H9 (cell line): ENCODE data around the gene SRL. TPM values are rescaled to one million over a fixed set of nuclear protein-coding genes. Genes with fewer than 3 reads are reported as not detected.

Experiments used
- DNase-seq: peaks from one replicate; pipeline ENCODE4 v3.0.0-alpha.2; 2017
- H2AFZ ChIP-seq: one replicate; pipeline ENCODE4 v1.6.1; 2013; ENCODE audit warnings: mild to moderate bottlenecking, low read length, control low read depth, moderate library complexity
- H2AK5ac ChIP-seq: 2 replicates; pipeline ENCODE4 v1.6.1; 2013; ENCODE audit warnings: low read length, control low read depth, mixed read lengths; ENCODE audit not compliant: insufficient read length
- H2BK120ac ChIP-seq: one replicate; pipeline ENCODE4 v1.6.1; 2013; ENCODE audit warnings: low read depth, mild to moderate bottlenecking, low read length, control low read depth, inconsistent platforms; ENCODE audit not compliant: poor library complexity, severe bottlenecking
- H2BK12ac ChIP-seq: 2 replicates; pipeline ENCODE4 v1.6.1; 2013; ENCODE audit warnings: low read length, control low read depth, mixed read lengths, low read depth; ENCODE audit not compliant: insufficient read length
- H2BK15ac ChIP-seq: 2 replicates; pipeline ENCODE4 v1.6.1; 2013; ENCODE audit warnings: low read depth, low read length, control low read depth
- H2BK20ac ChIP-seq: one replicate; pipeline ENCODE4 v1.6.1; 2013; ENCODE audit warnings: low read depth, mild to moderate bottlenecking, low read length, control low read depth, inconsistent platforms; ENCODE audit not compliant: poor library complexity, severe bottlenecking
- H2BK5ac ChIP-seq: 2 replicates; pipeline ENCODE4 v1.6.1; 2013; ENCODE audit warnings: low read length, control low read depth, mixed read lengths; ENCODE audit not compliant: insufficient read length
- H3K14ac ChIP-seq: 2 replicates; pipeline ENCODE4 v1.6.1; 2013; ENCODE audit warnings: low read length, control low read depth; ENCODE audit not compliant: insufficient read depth
- H3K18ac ChIP-seq: 2 replicates; pipeline ENCODE4 v1.6.1; 2013; ENCODE audit warnings: low read depth, mild to moderate bottlenecking, mixed read lengths, low read length, control low read depth; ENCODE audit not compliant: insufficient read length
- H3K23ac ChIP-seq: 2 replicates; pipeline ENCODE4 v1.6.1; 2013; ENCODE audit warnings: low read length, control low read depth, mixed read lengths, low read depth; ENCODE audit not compliant: insufficient read length
- H3K23me2 ChIP-seq: 2 replicates; pipeline ENCODE4 v1.6.1; 2013; ENCODE audit warnings: low read depth, mild to moderate bottlenecking, mixed read lengths, low read length, control low read depth; ENCODE audit not compliant: insufficient read length, poor library complexity, severe bottlenecking
- H3K27ac ChIP-seq: 2 replicates; pipeline ENCODE4 v1.5.1; 2013; ENCODE audit warnings: low read length, control low read depth, mixed read lengths, low read depth; ENCODE audit not compliant: insufficient read length
- H3K27me3 ChIP-seq: 2 replicates; pipeline ENCODE4 v1.6.1; 2013; ENCODE audit warnings: low read length, control low read depth, inconsistent platforms; ENCODE audit not compliant: insufficient read depth
- H3K4ac ChIP-seq: 2 replicates; pipeline ENCODE4 v1.6.1; 2013; ENCODE audit warnings: low read depth, mild to moderate bottlenecking, control low read depth, inconsistent platforms, low read length, moderate library complexity
- H3K4me1 ChIP-seq: 2 replicates; pipeline ENCODE4 v1.6.1; 2013; ENCODE audit warnings: low read length, control low read depth, inconsistent platforms; ENCODE audit not compliant: insufficient read depth
- H3K4me2 ChIP-seq: 2 replicates; pipeline ENCODE4 v1.6.1; 2013; ENCODE audit warnings: low read length, control low read depth, mixed read lengths; ENCODE audit not compliant: insufficient read length, insufficient read depth
- H3K56ac ChIP-seq: 2 replicates; pipeline ENCODE4 v1.6.1; 2013; ENCODE audit warnings: low read depth, mild to moderate bottlenecking, mixed read lengths, low read length, control low read depth; ENCODE audit not compliant: insufficient read length
- H3K79me1 ChIP-seq: 2 replicates; pipeline ENCODE4 v1.6.1; 2013; ENCODE audit warnings: low read depth, mild to moderate bottlenecking, moderate library complexity, low read length, control low read depth, inconsistent platforms; ENCODE audit not compliant: insufficient read depth, poor library complexity, severe bottlenecking
- H3K79me2 ChIP-seq: 2 replicates; pipeline ENCODE4 v1.6.1; 2013; ENCODE audit warnings: low read length, control low read depth, inconsistent platforms; ENCODE audit not compliant: insufficient read depth
- H3K9ac ChIP-seq: 2 replicates; pipeline ENCODE4 v1.6.1; 2013; ENCODE audit warnings: low read length, control low read depth, mixed read lengths; ENCODE audit not compliant: insufficient read length; ENCODE audit errors: extremely low read depth
- H3K9me3 ChIP-seq: one replicate; pipeline ENCODE4 v1.6.1; 2013; ENCODE audit warnings: low read depth, low read length, inconsistent platforms; ENCODE audit not compliant: control insufficient read depth
- H3T11ph ChIP-seq: one replicate; pipeline ENCODE4 v1.6.1; 2013; ENCODE audit warnings: mild to moderate bottlenecking, low read length, control low read depth, inconsistent platforms
- H4K20me1 ChIP-seq: one replicate; pipeline ENCODE4 v1.6.1; 2013; ENCODE audit not compliant: control insufficient read depth, insufficient read length, insufficient read depth
- H4K5ac ChIP-seq: 2 replicates; pipeline ENCODE4 v1.6.1; 2013; ENCODE audit warnings: low read depth, mild to moderate bottlenecking, mixed read lengths, low read length, control low read depth; ENCODE audit not compliant: insufficient read length
- H4K8ac ChIP-seq: replicated peaks from 2 replicates; pipeline ENCODE4 v1.6.1; 2013; ENCODE audit warnings: low read length, control low read depth, mixed read lengths, low read depth; ENCODE audit not compliant: insufficient read length
- H4K91ac ChIP-seq: 2 replicates; pipeline ENCODE4 v1.6.1; 2013; ENCODE audit warnings: low read depth, mild to moderate bottlenecking, moderate library complexity, mixed read lengths, low read length, control low read depth; ENCODE audit not compliant: insufficient read length
- H3K27ac Mint-ChIP-seq, 3 experiments: 2 replicates in 2 of 3; 3 replicates in 1 of 3; pipeline ENCODE4 v1.8.0; 2020 to 2021; ENCODE audit warnings: mixed read lengths in 3 of 3, mild to moderate bottlenecking in 1 of 3, moderate library complexity in 1 of 3
- H3K27me3 Mint-ChIP-seq: 2 replicates; pipeline ENCODE4 v1.8.0; 2021; ENCODE audit warnings: low read depth, mild to moderate bottlenecking, moderate library complexity, mixed read lengths
- H3K36me3 Mint-ChIP-seq, 3 experiments: 2 replicates in 2 of 3; 3 replicates in 1 of 3; pipeline ENCODE4 v1.8.0; 2020 to 2021; ENCODE audit warnings: low read depth in 3 of 3, mixed read lengths in 3 of 3; ENCODE audit not compliant: insufficient read depth in 1 of 3
- H3K4me1 Mint-ChIP-seq, 2 experiments: 2 replicates each; pipeline ENCODE4 v1.8.0; 2020; ENCODE audit warnings: mixed read lengths in 2 of 2
- H3K4me3 Mint-ChIP-seq, 2 experiments: 2 replicates in 1 of 2; 3 replicates in 1 of 2; pipeline ENCODE4 v1.8.0; 2020 to 2021; ENCODE audit warnings: mild to moderate bottlenecking in 2 of 2, mixed read lengths in 2 of 2, moderate library complexity in 1 of 2
- H3K9me3 Mint-ChIP-seq, 2 experiments: 2 replicates in 1 of 2; 3 replicates in 1 of 2; pipeline ENCODE4 v1.8.0; 2020; ENCODE audit warnings: mild to moderate bottlenecking in 2 of 2, mixed read lengths in 2 of 2, moderate library complexity in 1 of 2
- CTCF ChIP-seq: fragments of 200-600 bp; sonication (generic); conservative IDR thresholded peaks from 3 replicates; pipeline ENCODE4 v1.8.0; 2021; ENCODE audit warnings: antibody characterized with exemption, mild to moderate bottlenecking
- WGBS: extraction: QIAGEN DNeasy Blood & Tissue Kit; methylation state at CpG from one replicate; pipeline ENCODE4 v1.1.7; 2013; ENCODE audit warnings: missing lambda C conversion rate, low lambda C conversion rate, mixed read lengths; ENCODE audit not compliant: insufficient read length; ENCODE audit errors: extremely low coverage; 5-methylcytosine and 5-hydroxymethylcytosine counted together
- total RNA-seq: library from RNA; stranded (reverse); gene quantifications from 2 replicates; pipeline ENCODE4 v1.2.1, GENCODE V29; 2021

SRL gene
- total RNA-seq, 1 experiment from 2014 or later: not detected

GRCh38 chr16:4247460-4247784, 5.5 kb upstream of the SRL start:
- TF ChIP-seq CTCF: no peak
- H3K4me3 Mint-ChIP-seq: no peak overlapping the region
- Histone ChIP-seq H3K79me2 (no peaks in the 10 kb centered on the region), H2AK5ac (no peak overlapping the region), H3K56ac (no peak overlapping the region), H3K4me1 (no peaks in the 10 kb centered on the region; the same call in 1 of the 2 replicates), H2BK12ac (no peak overlapping the region), H3K9ac (no peak overlapping the region), H2BK20ac (no peak overlapping the region), H3T11ph (no peak overlapping the region), H3K79me1 (no peaks in the 10 kb centered on the region), H3K9me3 (no peaks in the 10 kb centered on the region), H2BK5ac (no peak overlapping the region), H3K4ac (no peak overlapping the region), H3K18ac (no peak overlapping the region), H4K91ac (no peak overlapping the region), H3K4me2 (no peak overlapping the region), H3K14ac (no peak overlapping the region), H3K23me2 (no peaks in the 10 kb centered on the region), H2AFZ (no peak overlapping the region), H2BK15ac (no peak overlapping the region), H4K8ac (no peak overlapping the region), H4K20me1 (no peaks in the 10 kb centered on the region), H3K27ac (no peak overlapping the region), H2BK120ac (no peak overlapping the region), H3K27me3 (no peaks in the 10 kb centered on the region), H4K5ac (no peak overlapping the region), H3K23ac (no peak overlapping the region)
- no peak for DNase-seq
- H3K36me3 Mint-ChIP-seq: peaks cover 3 to 11% (median 10%) of the 10 kb centered on the region in 3 experiments
- H3K4me1 Mint-ChIP-seq: peaks cover 12 to 20% of the 10 kb centered on the region in 2 experiments
- peaks cover 7 to 12% of the 10 kb centered on the region in 2 experiments; a peak in 4 of 5 replicates for H3K9me3 Mint-ChIP-seq
- H3K27me3 Mint-ChIP-seq: peaks cover 4% of the 10 kb centered on the region
- WGBS: no CpG with 5 or more reads among the region's 7 CpGs
- no peak overlapping the region for H3K27ac Mint-ChIP-seq
